GM12891 (cell line): ENCODE results near the gene MSH2.

Experiments
- PAX5 ChIP-seq: IDR thresholded peaks from 2 replicates; pipeline ENCODE4 v1.6.1; 2011; ENCODE audit warnings: low read length, moderate library complexity, mild to moderate bottlenecking; ENCODE audit not compliant: insufficient read depth, severe bottlenecking
- POLR2A ChIP-seq: IDR thresholded peaks from 2 replicates; pipeline ENCODE4 v1.6.1; 2011; ENCODE audit warnings: low read depth, low read length, control low read depth
- POLR2AphosphoS5 ChIP-seq: IDR thresholded peaks from 2 replicates; pipeline ENCODE4 v1.6.1; 2011; ENCODE audit warnings: low read depth, low read length, control low read depth
- TAF1 ChIP-seq: IDR thresholded peaks from 2 replicates; pipeline ENCODE4 v1.6.1; 2011; ENCODE audit warnings: low read depth, low read length, control low read depth

GRCh38 chr2:47494267-47495130, 91.5 kb downstream of the MSH2 start:
- no peak for TF ChIP-seq POLR2A
- TF ChIP-seq TAF1: no peak
- no peak for TF ChIP-seq POLR2AphosphoS5
- no peak for TF ChIP-seq PAX5
